PC-9 (cell line): ENCODE data around the gene C1orf52.

Experiments used
- CTCF ChIP-seq: fragments of 200-600 bp; sonication (generic); conservative IDR thresholded peaks from 2 replicates; pipeline ENCODE4 v1.6.1; 2017; ENCODE audit warnings: mixed run types, antibody characterized with exemption, mild to moderate bottlenecking, moderate library complexity
- EZH2 ChIP-seq: fragments of 200-600 bp; sonication (generic); IDR thresholded peaks from 2 replicates; pipeline ENCODE4 v1.8.0; 2017; ENCODE audit warnings: antibody characterized with exemption, low read depth

- no peak for TF ChIP-seq CTCF
- TF ChIP-seq EZH2, result no peak
Measured at GRCh38 chr1:85300140-85300539, 40.7 kb upstream of the C1orf52 start.
